ENCODE results near the gene P4HA3. TPM values are rescaled to one million over a fixed set of nuclear protein-coding genes. Genes with fewer than 3 reads are reported as not detected.

The P4HA3 gene
- total RNA-seq, 2 experiments from 2014 or later = not detected

- H3K36me3 Mint-ChIP-seq (ENCODE audit: low read depth) = no peaks in the 10 kb centered on the region
- no peak for DNase-seq
- ChIA-PET POLR2A (no interaction called here), CTCF (interaction anchor here (0.8 kb wide), 1 partner anchor 109 kb away, joined by 3 read pairs; no protein-coding TSS in a partner anchor)
- no peak overlapping the region for H3K27ac Mint-ChIP-seq
- H3K9me3 Mint-ChIP-seq (ENCODE audit: insufficient read depth) = no peaks in the 10 kb centered on the region
- no peak for ATAC-seq
- peaks cover 11% of the 10 kb centered on the region for H3K27me3 Mint-ChIP-seq (ENCODE audit: low read depth)
- no peaks in the 10 kb centered on the region for H3K4me1 Mint-ChIP-seq (ENCODE audit: low read depth)
- no peak overlapping the region for H3K4me3 Mint-ChIP-seq
These were observed 30.9 kb downstream of the P4HA3 start for GRCh38 chr11:74280494-74280893.

- Mint-ChIP-seq H3K9me3 (ENCODE audit: insufficient read depth) (no peaks in the 10 kb centered on the region), H3K4me1 (ENCODE audit: low read depth) (no peaks in the 10 kb centered on the region), H3K27ac (no peak overlapping the region)
These were observed 32.2 kb downstream of the P4HA3 start for GRCh38 chr11:74279256-74279655.

DNA sequence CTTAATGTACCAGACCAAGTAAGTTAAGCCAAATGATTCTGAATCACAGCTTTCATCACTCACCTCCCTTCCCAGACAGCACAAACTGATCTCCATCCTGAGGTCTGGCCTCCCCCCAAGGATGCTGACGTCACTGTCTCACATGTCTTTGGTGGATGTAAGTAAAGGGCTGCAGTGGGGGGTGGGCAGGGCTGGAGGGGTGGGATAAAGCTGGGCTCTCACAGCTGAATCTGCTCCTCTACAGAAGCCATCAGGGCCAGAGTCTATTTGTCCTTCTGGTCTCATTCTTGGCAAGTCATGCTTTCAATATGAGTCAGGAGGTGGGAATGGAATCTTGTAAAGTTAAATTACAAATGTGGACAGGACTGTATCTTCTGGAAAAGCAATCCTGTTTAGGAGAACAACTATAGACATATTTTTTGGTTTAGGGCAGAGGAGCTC lies 32.7 kb downstream of the P4HA3 start:
- H3K9me3 Mint-ChIP-seq (ENCODE audit: insufficient read depth) = no peaks in the 10 kb centered on the region
- H3K4me1 Mint-ChIP-seq (ENCODE audit: low read depth) = no peaks in the 10 kb centered on the region
- ChIA-PET CTCF (interaction anchor here (0.9 to 2.1 kb wide), 2 partner anchors 9 to 23 kb away, joined by 3 to 5 read pairs; no protein-coding TSS in a partner anchor), POLR2A (no interaction called here)
- H3K27ac Mint-ChIP-seq = no peak overlapping the region
- no peak for ATAC-seq
- no peaks in the 10 kb centered on the region for H3K36me3 Mint-ChIP-seq (ENCODE audit: low read depth)
- peaks cover 17% of the 10 kb centered on the region for H3K27me3 Mint-ChIP-seq (ENCODE audit: low read depth)
- DNase-seq = no peak
- no peak overlapping the region for H3K4me3 Mint-ChIP-seq

More at GRCh38 chr11:74279256-74279655, 32.2 kb downstream of the P4HA3 start:
- CTCF ChIA-PET = interaction anchor here (0.9 to 2.1 kb wide), 2 partner anchors 10 to 23 kb away, joined by 3 to 5 read pairs; no protein-coding TSS in a partner anchor
- Mint-ChIP-seq H3K27me3 (ENCODE audit: low read depth) (peaks cover 14% of the 10 kb centered on the region), H3K4me3 (no peak overlapping the region), H3K36me3 (ENCODE audit: low read depth) (no peaks in the 10 kb centered on the region)
- no peak for DNase-seq
- no peak for ATAC-seq
- POLR2A ChIA-PET = no interaction called here

DNA sequence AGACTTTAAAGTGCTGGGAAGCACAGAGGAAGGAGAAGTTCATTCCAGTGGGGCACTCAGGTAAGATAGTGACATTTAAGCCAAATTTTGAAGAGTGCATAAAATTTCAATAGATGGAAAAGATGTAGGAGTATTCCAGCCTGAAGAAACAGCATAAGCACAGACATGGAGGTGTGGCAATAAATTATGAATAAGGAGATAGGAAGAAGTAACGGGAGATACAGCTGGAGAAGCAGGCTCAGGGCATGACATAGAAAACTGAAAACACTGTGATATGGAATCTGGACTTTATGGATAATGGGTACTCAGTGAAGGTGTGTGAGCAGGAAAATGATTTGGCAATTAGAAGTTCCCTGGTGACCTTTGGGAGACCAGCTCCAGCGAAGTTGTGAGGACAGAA lies 33.3 kb downstream of the P4HA3 start:
- H3K27ac Mint-ChIP-seq = no peak overlapping the region
- ChIA-PET POLR2A (no interaction called here), CTCF (interaction anchor here (2.1 kb wide), 1 partner anchor 22 kb away, joined by 5 read pairs; no protein-coding TSS in a partner anchor)
- DNase-seq (no peak), ATAC-seq (no peak)
- H3K27me3 Mint-ChIP-seq (ENCODE audit: low read depth) = peaks cover 18% of the 10 kb centered on the region
- H3K4me3 Mint-ChIP-seq = no peak overlapping the region
- H3K9me3 Mint-ChIP-seq (ENCODE audit: insufficient read depth) = no peaks in the 10 kb centered on the region
- no peaks in the 10 kb centered on the region for H3K36me3 Mint-ChIP-seq (ENCODE audit: low read depth)
- no peaks in the 10 kb centered on the region for H3K4me1 Mint-ChIP-seq (ENCODE audit: low read depth)

DNA sequence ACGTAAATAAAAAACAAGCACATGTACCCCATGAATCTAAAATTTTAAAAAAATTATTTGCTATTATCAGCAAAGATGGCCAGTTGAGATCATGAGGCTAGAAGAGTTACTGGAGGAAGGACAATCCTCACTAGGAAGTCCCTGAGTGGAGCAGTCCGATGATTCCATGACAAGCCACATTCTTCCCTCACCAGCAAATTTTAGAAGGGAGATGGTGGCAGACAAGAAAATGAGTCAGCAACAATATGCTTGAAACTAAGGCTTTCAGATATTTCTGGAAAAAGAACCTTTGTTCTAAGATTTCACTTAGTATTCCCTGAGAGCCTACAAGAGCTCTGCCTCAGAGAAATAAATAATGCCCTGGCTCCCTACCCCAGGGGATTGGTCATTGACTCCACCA lies 34.9 kb downstream of the P4HA3 start:
- Mint-ChIP-seq H3K27me3 (ENCODE audit: low read depth) (peaks cover 28% of the 10 kb centered on the region), H3K27ac (no peak overlapping the region), H3K4me3 (no peak overlapping the region), H3K4me1 (ENCODE audit: low read depth) (no peaks in the 10 kb centered on the region), H3K9me3 (ENCODE audit: insufficient read depth) (no peaks in the 10 kb centered on the region), H3K36me3 (ENCODE audit: low read depth) (no peaks in the 10 kb centered on the region)
- CTCF ChIA-PET = no interaction called here
- POLR2A ChIA-PET = no interaction called here
- no peak for DNase-seq
- no peak for ATAC-seq

- H3K4me3 Mint-ChIP-seq = no peak overlapping the region
- DNase-seq = no peak
- peaks cover 20% of the 10 kb centered on the region for H3K4me1 Mint-ChIP-seq (ENCODE audit: low read depth)
- H3K9me3 Mint-ChIP-seq (ENCODE audit: insufficient read depth) = no peaks in the 10 kb centered on the region
- CTCF ChIA-PET = interaction anchor here (2.2 kb wide), 1 partner anchor 16 kb away, joined by 7 read pairs; no protein-coding TSS in a partner anchor
- H3K36me3 Mint-ChIP-seq (ENCODE audit: low read depth) = no peaks in the 10 kb centered on the region
- peaks cover 32% of the 10 kb centered on the region for H3K27me3 Mint-ChIP-seq (ENCODE audit: low read depth)
- ATAC-seq = no peak
- POLR2A ChIA-PET = no interaction called here
- H3K27ac Mint-ChIP-seq = no peak overlapping the region
These were observed 39.2 kb downstream of the P4HA3 start for GRCh38 chr11:74272276-74272675.

DNA sequence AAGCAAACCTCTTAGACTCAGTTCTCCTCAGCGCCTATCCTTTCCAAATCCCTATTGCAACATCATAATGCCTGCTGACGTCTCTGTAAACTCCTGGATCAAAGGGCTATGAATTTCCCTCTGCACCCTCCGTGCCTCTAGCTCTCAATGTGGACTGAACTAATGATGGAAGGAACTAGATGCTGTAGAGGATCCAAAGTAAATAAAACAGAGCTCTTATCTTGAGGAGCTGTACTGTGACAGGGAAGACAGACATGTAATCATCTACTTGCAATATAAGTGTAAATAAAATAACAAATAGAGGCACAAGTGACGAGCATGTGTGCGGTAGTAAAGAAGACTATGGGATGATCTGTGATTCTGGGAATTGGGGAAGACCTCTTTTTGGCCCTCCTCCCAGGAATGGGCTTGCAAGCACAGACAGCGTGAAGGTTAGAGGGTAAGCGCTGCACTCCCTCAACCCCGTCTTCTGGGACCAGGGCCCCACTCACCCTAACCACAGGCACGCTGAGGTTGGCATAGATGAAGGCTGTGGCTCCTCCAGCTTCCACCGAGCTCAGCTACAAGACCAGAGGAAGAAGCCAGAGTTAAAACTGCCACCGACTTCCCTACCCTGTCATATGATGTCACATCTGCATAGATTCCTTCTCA lies 42.2 kb downstream of the P4HA3 start:
- H3K9me3 Mint-ChIP-seq (ENCODE audit: insufficient read depth) = no peaks in the 10 kb centered on the region
- no peak overlapping the region for H3K4me3 Mint-ChIP-seq
- ATAC-seq = peak; percentile 79
- no peak overlapping the region for H3K27ac Mint-ChIP-seq
- no peaks in the 10 kb centered on the region for H3K36me3 Mint-ChIP-seq (ENCODE audit: low read depth)
- H3K4me1 Mint-ChIP-seq (ENCODE audit: low read depth) = peaks cover 20% of the 10 kb centered on the region
- peaks cover 29% of the 10 kb centered on the region for H3K27me3 Mint-ChIP-seq (ENCODE audit: low read depth)
- POLR2A ChIA-PET = no interaction called here
- CTCF ChIA-PET = interaction anchor here (1.0 to 3.6 kb wide), 7 partner anchors 10 to 184 kb away, joined by 3 to 26 read pairs (median 5); no protein-coding TSS in a partner anchor
- peak; percentile 52 for DNase-seq

- Mint-ChIP-seq H3K4me3 (no peak overlapping the region), H3K9me3 (ENCODE audit: insufficient read depth) (no peaks in the 10 kb centered on the region), H3K27ac (no peak overlapping the region), H3K36me3 (ENCODE audit: low read depth) (no peaks in the 10 kb centered on the region), H3K4me1 (ENCODE audit: low read depth) (peaks cover 20% of the 10 kb centered on the region), H3K27me3 (ENCODE audit: low read depth) (peaks cover 26% of the 10 kb centered on the region)
- ChIA-PET POLR2A (no interaction called here), CTCF (interaction anchor here (2.0 to 3.6 kb wide), 2 partner anchors 13 to 185 kb away, joined by 8 to 26 read pairs; no protein-coding TSS in a partner anchor)
- DNase-seq (no peak), ATAC-seq (no peak)
These were observed 43.0 kb downstream of the P4HA3 start for GRCh38 chr11:74268456-74268855.

GRCh38 chr11:74267014-74267413 lies 44.4 kb downstream of the P4HA3 start:
- Mint-ChIP-seq H3K9me3 (ENCODE audit: insufficient read depth) (no peaks in the 10 kb centered on the region), H3K36me3 (ENCODE audit: low read depth) (no peaks in the 10 kb centered on the region), H3K4me3 (no peak overlapping the region), H3K27me3 (ENCODE audit: low read depth) (peaks cover 23% of the 10 kb centered on the region), H3K4me1 (ENCODE audit: low read depth) (peaks cover 20% of the 10 kb centered on the region), H3K27ac (no peak overlapping the region)
- ChIA-PET POLR2A (no interaction called here), CTCF (interaction anchor here (0.8 to 1.1 kb wide), 2 partner anchors 11 to 13 kb away, joined by 4 to 6 read pairs; no protein-coding TSS in a partner anchor)
- no peak for DNase-seq
- no peak for ATAC-seq

DNA sequence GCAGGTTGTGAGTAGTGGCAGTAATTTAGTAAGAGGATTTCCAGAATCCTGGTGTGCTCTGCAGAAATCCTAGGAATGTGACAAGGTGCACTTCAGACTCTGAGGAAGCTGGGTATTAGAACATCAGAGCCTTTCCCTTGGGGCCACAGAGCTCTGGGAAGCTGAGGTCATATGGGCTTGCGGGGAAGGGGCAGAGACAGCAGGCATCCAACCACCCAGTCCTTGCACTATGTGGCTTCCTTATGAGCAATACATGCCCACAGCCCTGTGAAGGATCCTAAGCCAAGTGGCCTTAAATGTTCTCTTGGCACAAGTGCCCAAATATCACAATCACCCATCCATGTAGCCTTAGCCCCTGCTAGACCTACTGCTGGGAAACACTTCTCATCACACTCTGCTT lies 46.2 kb downstream of the P4HA3 start:
- POLR2A ChIA-PET = no interaction called here
- CTCF ChIA-PET = interaction anchor here (1.5 kb wide), 2 partner anchors 10 to 302 kb away, joined by 3 to 8 read pairs; no protein-coding TSS in a partner anchor
- no peak for DNase-seq
- no peak overlapping the region for H3K4me3 Mint-ChIP-seq
- H3K9me3 Mint-ChIP-seq (ENCODE audit: insufficient read depth) = no peaks in the 10 kb centered on the region
- no peak overlapping the region for H3K27ac Mint-ChIP-seq
- no peaks in the 10 kb centered on the region for H3K36me3 Mint-ChIP-seq (ENCODE audit: low read depth)
- no peak for ATAC-seq
- peaks cover 20% of the 10 kb centered on the region for H3K4me1 Mint-ChIP-seq (ENCODE audit: low read depth)
- peaks cover 16% of the 10 kb centered on the region for H3K27me3 Mint-ChIP-seq (ENCODE audit: low read depth)

DNA sequence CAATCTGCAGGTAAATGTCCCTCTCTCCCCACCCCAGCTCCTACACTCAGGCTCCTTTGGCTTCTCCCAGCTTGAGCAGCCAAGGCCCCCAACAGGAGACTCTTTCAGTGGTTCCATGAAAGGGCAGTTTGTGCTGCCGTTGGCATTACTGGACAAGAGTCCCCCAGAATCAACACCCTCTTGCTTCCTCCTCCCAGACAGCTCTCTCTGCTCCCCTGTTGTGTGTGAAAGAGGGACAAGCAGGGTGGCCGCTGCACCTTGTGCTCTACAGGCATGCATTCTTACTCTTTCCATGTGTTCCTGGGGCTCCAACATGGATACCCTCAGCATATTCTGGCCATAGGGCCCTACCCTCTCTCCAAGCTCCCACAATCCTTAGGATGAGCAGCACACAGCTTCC lies 48.7 kb downstream of the P4HA3 start:
- ChIA-PET CTCF (no interaction called here), POLR2A (no interaction called here)
- no peaks in the 10 kb centered on the region for H3K36me3 Mint-ChIP-seq (ENCODE audit: low read depth)
- peaks cover 10% of the 10 kb centered on the region for H3K27me3 Mint-ChIP-seq (ENCODE audit: low read depth)
- DNase-seq (no peak), ATAC-seq (no peak)
- H3K4me3 Mint-ChIP-seq = no peak overlapping the region
- no peaks in the 10 kb centered on the region for H3K9me3 Mint-ChIP-seq (ENCODE audit: insufficient read depth)
- H3K4me1 Mint-ChIP-seq (ENCODE audit: low read depth) = no peaks in the 10 kb centered on the region
- H3K27ac Mint-ChIP-seq = no peak overlapping the region

- CTCF ChIA-PET = interaction anchor here (1.1 kb wide), 2 partner anchors 12 to 192 kb away, joined by 3 to 9 read pairs; no protein-coding TSS in a partner anchor
- ATAC-seq (no peak), DNase-seq (no peak)
- Mint-ChIP-seq H3K4me3 (no peak overlapping the region), H3K27ac (no peak overlapping the region), H3K27me3 (ENCODE audit: low read depth) (peaks cover 5% of the 10 kb centered on the region), H3K4me1 (ENCODE audit: low read depth) (peaks cover 2% of the 10 kb centered on the region), H3K36me3 (ENCODE audit: low read depth) (peaks cover 13% of the 10 kb centered on the region), H3K9me3 (ENCODE audit: insufficient read depth) (no peaks in the 10 kb centered on the region)
- POLR2A ChIA-PET = no interaction called here
These were observed 53.4 kb downstream of the P4HA3 start for GRCh38 chr11:74257959-74258553.

Data from activated CD8-positive, alpha-beta T cell treated with anti-CD3 and anti-CD28 coated beads, Interleukin-2, amount 10 ng/mL, durations not matched to agents 7 days and 5 days (primary cell).